Karpas-422 (cell line): ENCODE results near the gene EIF4G2. TPM values are rescaled to one million over a fixed set of nuclear protein-coding genes. Genes with fewer than 3 reads are reported as not detected.
"Not testable (repeated sequence)": the region's sequence is repeated elsewhere in the genome, so short reads cannot be mapped to it uniquely, and the experiment has no call there.

Experiments
- DNase-seq: peaks from one replicate; pipeline ENCODE4 v3.0.0-alpha.2; 2015
- H2AFZ ChIP-seq: fragments of 200-600 bp; sonication (generic); 2 replicates; pipeline ENCODE4 v1.6.1; 2014; ENCODE audit warnings: antibody characterized with exemption, low read length, mixed read lengths
- H3K27ac ChIP-seq: fragments of 200-600 bp; sonication (generic); 2 replicates; pipeline ENCODE4 v1.5.1; 2014; ENCODE audit warnings: mild to moderate bottlenecking, low read length, moderate library complexity
- H3K27me3 ChIP-seq: fragments of 200-600 bp; sonication (generic); 2 replicates; pipeline ENCODE4 v1.6.1; 2014; ENCODE audit warnings: low read length, mixed read lengths
- H3K36me3 ChIP-seq: fragments of 200-600 bp; sonication (generic); 2 replicates; pipeline ENCODE4 v1.6.1; 2014; ENCODE audit warnings: low read length, mixed read lengths; ENCODE audit not compliant: insufficient read depth
- H3K4me1 ChIP-seq: fragments of 200-600 bp; sonication (generic); 2 replicates; pipeline ENCODE4 v1.6.1; 2014; ENCODE audit warnings: mild to moderate bottlenecking, low read length, mixed read lengths
- H3K4me2 ChIP-seq: fragments of 200-600 bp; sonication (generic); 2 replicates; pipeline ENCODE4 v1.6.1; 2014; ENCODE audit warnings: low read length, low read depth, mild to moderate bottlenecking; ENCODE audit not compliant: poor library complexity, severe bottlenecking
- H3K4me3 ChIP-seq: fragments of 200-600 bp; sonication (generic); 2 replicates; pipeline ENCODE4 v1.5.1; 2014; ENCODE audit warnings: mild to moderate bottlenecking, antibody characterized with exemption, low read length, mixed read lengths
- H3K79me2 ChIP-seq: fragments of 200-600 bp; sonication (generic); 2 replicates; pipeline ENCODE4 v1.6.1; 2014; ENCODE audit warnings: mild to moderate bottlenecking, low read length, mixed read lengths
- H3K9ac ChIP-seq: fragments of 200-600 bp; sonication (generic); 2 replicates; pipeline ENCODE4 v1.6.0; 2014; ENCODE audit warnings: low read length
- H3K9me2 ChIP-seq: fragments of 200-600 bp; sonication (generic), shearing (Covaris generic); replicated peaks from 2 replicates; pipeline ENCODE4 v1.6.0; 2014; ENCODE audit warnings: mild to moderate bottlenecking, low read length, moderate library complexity; ENCODE audit not compliant: insufficient read depth
- H3K9me3 ChIP-seq: fragments of 300-700, 200-600 bp; sonication (generic); 2 replicates; pipeline ENCODE4 v1.6.1; 2014; ENCODE audit warnings: low read length, mixed read lengths
- H4K20me1 ChIP-seq: fragments of 200-600 bp; sonication (generic); 2 replicates; pipeline ENCODE4 v1.6.1; 2014; ENCODE audit warnings: mild to moderate bottlenecking, antibody characterized with exemption, low read length, low read depth; ENCODE audit not compliant: insufficient read depth
- total RNA-seq: library from RNA; depleted of rRNA; stranded (reverse); fragments of >200 nt; shearing (Covaris generic); gene quantifications from 2 replicates; pipeline ENCODE4 v1.2.3, GENCODE V29; 2014; ENCODE audit warnings: low replicate concordance

The EIF4G2 gene
- total RNA-seq, 1 experiment from 2014 or later: 548 TPM

GRCh38 chr11:10845589-10845988 is 36.9 kb upstream of the EIF4G2 start:
- no peak overlapping the region for H2AFZ ChIP-seq

GRCh38 chr11:10844796-10845195 is 36.1 kb upstream of the EIF4G2 start:
- Histone ChIP-seq H3K9me3 (no peaks in the 10 kb centered on the region), H4K20me1 (no peaks in the 10 kb centered on the region), H3K27ac (no peak overlapping the region), H3K9me2 (0 out of 2 replicates have a peak, but pooled peaks cover 2% of the 10 kb centered on the region), H3K9ac (no peak overlapping the region), H3K4me1 (no peaks in the 10 kb centered on the region), H3K4me2 (no peak overlapping the region), H3K79me2 (no peaks in the 10 kb centered on the region), H3K36me3 (no peaks in the 10 kb centered on the region), H3K4me3 (no peak overlapping the region), H2AFZ (no peak overlapping the region), H3K27me3 (no peaks in the 10 kb centered on the region)
- DNase-seq: no peak

More at GRCh38 chr11:10845589-10845988, 36.9 kb upstream of the EIF4G2 start:
- Histone ChIP-seq H3K4me2 (no peak overlapping the region), H3K36me3 (no peaks in the 10 kb centered on the region), H3K79me2 (no peaks in the 10 kb centered on the region), H3K27me3 (no peaks in the 10 kb centered on the region), H3K27ac (no peak overlapping the region), H4K20me1 (no peaks in the 10 kb centered on the region), H3K4me3 (no peak overlapping the region), H3K9me2 (0 out of 2 replicates have a peak, but pooled peaks cover 2% of the 10 kb centered on the region), H3K9ac (no peak overlapping the region), H3K9me3 (no peaks in the 10 kb centered on the region), H3K4me1 (no peaks in the 10 kb centered on the region)
- no peak for DNase-seq

GRCh38 chr11:10844356-10844755 is 35.6 kb upstream of the EIF4G2 start:
- no peaks in the 10 kb centered on the region for H3K79me2 ChIP-seq

GRCh38 chr11:10838881-10839280 is 30.2 kb upstream of the EIF4G2 start:
- Histone ChIP-seq H3K4me1 (no peaks in the 10 kb centered on the region), H3K9me2 (no peaks in the 10 kb centered on the region), H2AFZ (no peak overlapping the region), H3K4me3 (no peak overlapping the region), H3K27me3 (no peaks in the 10 kb centered on the region), H3K9me3 (no peaks in the 10 kb centered on the region), H3K27ac (no peak overlapping the region), H4K20me1 (no peaks in the 10 kb centered on the region), H3K79me2 (no peaks in the 10 kb centered on the region), H3K9ac (no peak overlapping the region), H3K36me3 (no peaks in the 10 kb centered on the region), H3K4me2 (no peak overlapping the region)
- no peak for DNase-seq

More at GRCh38 chr11:10844356-10844755, 35.6 kb upstream of the EIF4G2 start:
- no peak overlapping the region for H2AFZ ChIP-seq
- 0 out of 2 replicates have a peak, but pooled peaks cover 2% of the 10 kb centered on the region for H3K9me2 ChIP-seq
- no peaks in the 10 kb centered on the region for H3K9me3 ChIP-seq
- H4K20me1 ChIP-seq: no peaks in the 10 kb centered on the region
- H3K36me3 ChIP-seq: no peaks in the 10 kb centered on the region
- no peak overlapping the region for H3K27ac ChIP-seq
- no peak overlapping the region for H3K9ac ChIP-seq
- H3K4me2 ChIP-seq: no peak overlapping the region
- no peak overlapping the region for H3K4me3 ChIP-seq
- no peaks in the 10 kb centered on the region for H3K4me1 ChIP-seq
- H3K27me3 ChIP-seq: no peaks in the 10 kb centered on the region
- DNase-seq: no peak

GRCh38 chr11:10838083-10838482 is 29.4 kb upstream of the EIF4G2 start:
- no peak overlapping the region for H3K9ac ChIP-seq
- no peak overlapping the region for H3K4me3 ChIP-seq
- H3K9me2 ChIP-seq: no peaks in the 10 kb centered on the region
- DNase-seq: no peak
- H3K27me3 ChIP-seq: no peaks in the 10 kb centered on the region
- H3K79me2 ChIP-seq: no peaks in the 10 kb centered on the region
- H2AFZ ChIP-seq: no peak overlapping the region
- no peak overlapping the region for H3K4me2 ChIP-seq
- H3K27ac ChIP-seq: no peak overlapping the region
- H3K36me3 ChIP-seq: no peaks in the 10 kb centered on the region
- no peaks in the 10 kb centered on the region for H4K20me1 ChIP-seq
- no peaks in the 10 kb centered on the region for H3K9me3 ChIP-seq
- no peaks in the 10 kb centered on the region for H3K4me1 ChIP-seq

GRCh38 chr11:10836884-10837283 is 28.2 kb upstream of the EIF4G2 start:
- not testable (repeated sequence) for H2AFZ ChIP-seq, H3K9me3 ChIP-seq, H4K20me1 ChIP-seq, DNase-seq, H3K79me2 ChIP-seq, H3K4me2 ChIP-seq, H3K27me3 ChIP-seq, H3K36me3 ChIP-seq, H3K9me2 ChIP-seq, H3K4me3 ChIP-seq, H3K9ac ChIP-seq, H3K4me1 ChIP-seq, H3K27ac ChIP-seq

- Histone ChIP-seq H3K36me3 (no peaks in the 10 kb centered on the region), H3K4me2 (no peak overlapping the region), H3K79me2 (no peaks in the 10 kb centered on the region), H3K4me1 (peaks cover 15% of the 10 kb centered on the region), H3K9me2 (no peaks in the 10 kb centered on the region), H2AFZ (no peak overlapping the region), H3K9me3 (no peaks in the 10 kb centered on the region), H3K4me3 (no peak overlapping the region), H3K9ac (no peak overlapping the region), H3K27me3 (no peaks in the 10 kb centered on the region), H3K27ac (no peak overlapping the region), H4K20me1 (no peaks in the 10 kb centered on the region)
- DNase-seq: no peak
These were observed 20.4 kb upstream of the EIF4G2 start for GRCh38 chr11:10829139-10829538.

- Histone ChIP-seq H3K27ac (no peak overlapping the region), H3K79me2 (no peaks in the 10 kb centered on the region), H3K9ac (no peak overlapping the region), H3K4me1 (peaks cover 15% of the 10 kb centered on the region), H3K9me3 (no peaks in the 10 kb centered on the region), H2AFZ (no peak overlapping the region), H3K36me3 (no peaks in the 10 kb centered on the region), H3K27me3 (no peaks in the 10 kb centered on the region), H3K4me2 (no peak overlapping the region), H3K4me3 (no peak overlapping the region), H3K9me2 (no peaks in the 10 kb centered on the region), H4K20me1 (no peaks in the 10 kb centered on the region)
- DNase-seq: no peak
These were observed 19.7 kb upstream of the EIF4G2 start for GRCh38 chr11:10828402-10828801.

GRCh38 chr11:10824888-10825287 is 16.2 kb upstream of the EIF4G2 start:
- Histone ChIP-seq H3K36me3 (no peaks in the 10 kb centered on the region), H3K9ac (peak overlapping the region; percentile 34; the same call in 1 of the 2 replicates), H2AFZ (peak overlapping the region; percentile 95), H3K27ac (no peak overlapping the region), H3K9me3 (no peaks in the 10 kb centered on the region), H3K9me2 (no peaks in the 10 kb centered on the region), H3K4me2 (peak overlapping the region; percentile 62), H3K4me3 (peak overlapping the region; percentile 44; the same call in 1 of the 2 replicates), H4K20me1 (no peaks in the 10 kb centered on the region), H3K79me2 (no peaks in the 10 kb centered on the region), H3K27me3 (no peaks in the 10 kb centered on the region), H3K4me1 (peaks cover 15% of the 10 kb centered on the region)
- peak; percentile 72 for DNase-seq
